K562 (cell line): ENCODE measurements around the gene AMBRA1. TPM values are rescaled to one million over a fixed set of nuclear protein-coding genes. Genes with fewer than 3 reads are reported as not detected.

Source experiments
- CHD7 ChIP-seq: fragments of 200-600 bp; sonication (generic); IDR thresholded peaks from one replicate; pipeline ENCODE4 v1.6.1; 2012; ENCODE audit warnings: mild to moderate bottlenecking, low read depth, low read length, inconsistent platforms
- ESRRB ChIP-seq: fragments of 250-450 bp; sonication (Bioruptor Pico); IDR thresholded peaks from 2 replicates; pipeline ENCODE4 v1.5.0; 2020; ENCODE audit warnings: mild to moderate bottlenecking, moderate library complexity, borderline replicate concordance
- ETS1 ChIP-seq: conservative IDR thresholded peaks from 2 replicates; pipeline ENCODE4 v1.6.1; 2011; ENCODE audit warnings: low read depth, mild to moderate bottlenecking, low read length; ENCODE audit not compliant: control insufficient read depth
- ILF3 ChIP-seq: fragments of 450-650 bp; IDR thresholded peaks from 2 replicates; pipeline ENCODE4 v1.6.1; 2018; ENCODE audit warnings: antibody characterized with exemption, mild to moderate bottlenecking, moderate library complexity, borderline replicate concordance
- PKNOX1 ChIP-seq: fragments of 450-650 bp; IDR thresholded peaks from 2 replicates; pipeline ENCODE4 v1.6.1; 2016
- STAT5A ChIP-seq: IDR thresholded peaks from 2 replicates; pipeline ENCODE4 v1.6.1; 2012; ENCODE audit warnings: low read length, inconsistent platforms, borderline replicate concordance
- TAL1 ChIP-seq: fragments of 450-650 bp; IDR thresholded peaks from 2 replicates; pipeline ENCODE4 v1.6.1; 2016; ENCODE audit warnings: mild to moderate bottlenecking
- TEAD4 ChIP-seq, 2 experiments: sonication (generic) in 1 of 2; formaldehyde crosslinking in 1 of 2; IDR thresholded peaks; 2 replicates each; pipeline versions ENCODE4 v1.6.1 to v1.8.0; 2012 to 2022; ENCODE audit warnings: borderline replicate concordance in 1 of 2, inconsistent platforms in 1 of 2, low read length in 1 of 2, mild to moderate bottlenecking in 1 of 2, missing genetic modification reagents in 1 of 2
- ZNF551 ChIP-seq: fragments of 250-450 bp; sonication (Bioruptor Pico); IDR thresholded peaks from 2 replicates; pipeline ENCODE4 v1.5.0; 2021; ENCODE audit warnings: mild to moderate bottlenecking, moderate library complexity
- ZZZ3 ChIP-seq: fragments of 450-650 bp; IDR thresholded peaks from 2 replicates; pipeline ENCODE4 v1.6.1; 2016; ENCODE audit warnings: antibody characterized with exemption, mild to moderate bottlenecking, moderate library complexity
- polyA plus RNA-seq, 8 experiments: library from polyadenylated mRNA; depleted of rRNA in 4 of 8; stranded (reverse) in 5 of 8; unstranded in 3 of 8; fragments of >200 nt; fragmentation: Nextera tagmentation in 2 of 8; fragmentation: Illumina TruSeq in 1 of 8; extraction: Ambion mirVana in 2 of 8; extraction: Trizol in 1 of 8; gene quantifications; 2 replicates each; pipeline versions ENCODE4 v1.2.1 to v1.2.3, GENCODE V29; 2011 to 2014; ENCODE audit warnings: inconsistent platforms in 1 of 8, missing spikeins in 1 of 8
- total RNA-seq, 7 experiments: library from RNA; depleted of rRNA in 6 of 7; stranded (reverse); fragments of >200 nt in 6 of 7; fragmentation: Illumina TruSeq in 2 of 7; extraction: Trizol in 2 of 7; gene quantifications; 2 replicates each; pipeline versions ENCODE4 v1.2.1 to v1.2.3, GENCODE V29; 2011 to 2021; ENCODE audit warnings: low replicate concordance in 1 of 7
- TF ChIP-seq, protein P1 (sequence below): fragments of 450-650 bp; IDR thresholded peaks from 2 replicates; pipeline ENCODE4 v1.6.1; 2016; ENCODE audit warnings: antibody characterized with exemption

The AMBRA1 gene
- total and polyA plus RNA-seq, 9 of the 15 experiments (the other 6 are each of a cell fraction or from before 2014, with no cell fraction given): 0.15 to 24.5 (median 13.0) TPM

GRCh38 chr11:46617134-46617971, 23.5 kb upstream of the AMBRA1 start, which contains the start of the genes ATG13 and HARBI1 (continued):
- TF ChIP-seq, protein P1, sequence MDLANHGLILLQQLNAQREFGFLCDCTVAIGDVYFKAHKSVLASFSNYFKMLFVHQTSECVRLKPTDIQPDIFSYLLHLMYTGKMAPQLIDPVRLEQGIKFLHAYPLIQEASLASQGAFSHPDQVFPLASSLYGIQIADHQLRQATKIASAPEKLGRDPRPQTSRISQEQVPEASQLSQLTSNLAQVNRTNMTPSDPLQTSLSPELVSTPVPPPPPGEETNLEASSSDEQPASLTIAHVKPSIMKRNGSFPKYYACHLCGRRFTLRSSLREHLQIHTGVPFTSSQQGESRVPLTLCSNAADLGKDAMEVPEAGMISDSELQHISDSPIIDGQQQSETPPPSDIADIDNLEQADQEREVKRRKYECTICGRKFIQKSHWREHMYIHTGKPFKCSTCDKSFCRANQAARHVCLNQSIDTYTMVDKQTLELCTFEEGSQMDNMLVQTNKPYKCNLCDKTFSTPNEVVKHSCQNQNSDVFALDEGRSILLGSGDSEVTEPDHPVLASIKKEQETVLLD: no peak
- TF ChIP-seq TEAD4 (IDR thresholded peaks at IDR 0.05; ENCODE audit: low read length) (peak; percentile 39; the same call in 1 of the 2 replicates), TEAD4 (CRISPR knock-in tag; IDR thresholded peaks at IDR 0.05; ENCODE audit: borderline replicate concordance) (no peak), CHD7 (no peak), TAL1 (no peak), ZZZ3 (no peak), ILF3 (no peak), PKNOX1 (no peak), ZNF551 (CRISPR knock-in tag) (no peak), STAT5A (no peak), ESRRB (CRISPR knock-in tag) (no peak), ETS1 (0 out of 2 replicates have a peak, but pooled peaks have one; percentile 28)
